ENCODE data around the gene PAAF1.

DNA sequence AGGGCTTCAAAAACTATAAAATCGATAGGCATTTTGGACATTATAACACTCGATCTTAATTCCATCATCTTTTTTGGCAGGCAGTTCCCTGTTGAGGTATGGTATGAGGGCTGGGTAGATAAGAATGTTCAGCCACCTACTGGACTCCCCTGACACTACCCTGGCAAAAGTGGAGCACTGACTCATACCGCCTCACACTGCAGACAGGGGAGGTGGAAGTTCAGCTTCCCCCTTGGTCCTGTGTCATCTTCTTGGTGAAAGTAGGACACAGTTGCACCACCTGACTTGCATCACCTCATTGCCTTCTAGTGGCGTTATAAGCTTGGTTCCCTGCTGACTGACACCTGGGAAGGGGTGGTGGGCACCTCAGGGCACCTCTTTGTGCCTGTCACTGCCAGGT lies 30.4 kb downstream of the PAAF1 start:
- TF ChIP-seq POLR2A (IDR thresholded peaks at IDR 0.05; ENCODE audit: low read length) (no peak), GATA1 (IDR thresholded peaks at IDR 0.05; ENCODE audit: low read depth, low read length) (no peak)
